Endothelial cell of hepatic sinusoid (primary cell): Measurements from ENCODE around the gene CIT.
"Not testable (repeated sequence)": the region's sequence is repeated elsewhere in the genome, so short reads cannot be mapped to it uniquely, and the experiment has no call there.

Experiments
- in situ Hi-C: cut with HindIII; loops from 2 replicates; pipeline ENCODE4 v1.10.0; 2017; ENCODE audit warnings: low sequenced_read_pairs

CIT gene

GRCh38 chr12:119876761-119877638 lies at the start of gene CIT:
CIT (minus strand) TSS chr12:119877320; CDS start chr12:119876168, 1,152 bp downstream.
- in situ Hi-C loops, result no loop called here

- in situ Hi-C loops, result no loop called here
Measured at GRCh38 chr12:119925269-119925668, 48.1 kb upstream of the CIT start.

- in situ Hi-C loops, result no loop called here
Measured at GRCh38 chr12:119920064-119920463, 42.9 kb upstream of the CIT start.

GRCh38 chr12:119915894-119916510 lies 38.9 kb upstream of the CIT start:
- in situ Hi-C loops, result no loop called here

GRCh38 chr12:119914666-119915065 lies 37.5 kb upstream of the CIT start:
- in situ Hi-C loops, result no loop called here

- in situ Hi-C loops, result no loop called here
Measured at GRCh38 chr12:119913536-119914330, 36.6 kb upstream of the CIT start.

GRCh38 chr12:119911182-119911581 lies 34.1 kb upstream of the CIT start:
- in situ Hi-C loops, result no loop called here

- in situ Hi-C loops, result no loop called here
Measured at GRCh38 chr12:119910586-119910985, 33.5 kb upstream of the CIT start.

- in situ Hi-C loops, result no loop called here
Measured at GRCh38 chr12:119902084-119902509, 25.0 kb upstream of the CIT start.

- in situ Hi-C loops, result no loop called here
Measured at GRCh38 chr12:119901670-119902069, 24.6 kb upstream of the CIT start.

- in situ Hi-C loops, result no loop called here
Measured at GRCh38 chr12:119894916-119895315, 17.8 kb upstream of the CIT start.

GRCh38 chr12:119892611-119893010 lies 15.5 kb upstream of the CIT start:
- in situ Hi-C loops, result not testable (repeated sequence)

- in situ Hi-C loops, result no loop called here
Measured at GRCh38 chr12:119885549-119885948, 8.4 kb upstream of the CIT start.

- in situ Hi-C loops, result not testable (repeated sequence)
Measured at GRCh38 chr12:119883791-119884190, 6.7 kb upstream of the CIT start.

GRCh38 chr12:119883237-119883636 lies 6.1 kb upstream of the CIT start:
- in situ Hi-C loops, result no loop called here

- in situ Hi-C loops, result no loop called here
Measured at GRCh38 chr12:119877639-119877948, 474 bp upstream of the CIT start.

- in situ Hi-C loops, result no loop called here
Measured at GRCh38 chr12:119870457-119870856, 6.7 kb downstream of the CIT start.

GRCh38 chr12:119869720-119870119 lies 7.4 kb downstream of the CIT start:
- in situ Hi-C loops, result no loop called here

GRCh38 chr12:119868992-119869391 lies 8.1 kb downstream of the CIT start:
- in situ Hi-C loops, result no loop called here

- in situ Hi-C loops, result no loop called here
Measured at GRCh38 chr12:119864591-119864990, 12.5 kb downstream of the CIT start.

GRCh38 chr12:119859241-119859640 lies 17.9 kb downstream of the CIT start:
- in situ Hi-C loops, result no loop called here
